Activated CD8-positive, alpha-beta memory T cell treated with anti-CD3 and anti-CD28 coated beads for 1 hour (primary cell): ENCODE measurements around the gene TRAPPC10.

Source experiments
- DNase-seq, 2 donors: peaks; one replicate each; pipeline ENCODE4 v3.0.0-alpha.2; 2020; ENCODE audit warnings: low read depth in 1 of 2; ENCODE audit errors: extremely low read depth in 1 of 2

The TRAPPC10 gene, protein sequence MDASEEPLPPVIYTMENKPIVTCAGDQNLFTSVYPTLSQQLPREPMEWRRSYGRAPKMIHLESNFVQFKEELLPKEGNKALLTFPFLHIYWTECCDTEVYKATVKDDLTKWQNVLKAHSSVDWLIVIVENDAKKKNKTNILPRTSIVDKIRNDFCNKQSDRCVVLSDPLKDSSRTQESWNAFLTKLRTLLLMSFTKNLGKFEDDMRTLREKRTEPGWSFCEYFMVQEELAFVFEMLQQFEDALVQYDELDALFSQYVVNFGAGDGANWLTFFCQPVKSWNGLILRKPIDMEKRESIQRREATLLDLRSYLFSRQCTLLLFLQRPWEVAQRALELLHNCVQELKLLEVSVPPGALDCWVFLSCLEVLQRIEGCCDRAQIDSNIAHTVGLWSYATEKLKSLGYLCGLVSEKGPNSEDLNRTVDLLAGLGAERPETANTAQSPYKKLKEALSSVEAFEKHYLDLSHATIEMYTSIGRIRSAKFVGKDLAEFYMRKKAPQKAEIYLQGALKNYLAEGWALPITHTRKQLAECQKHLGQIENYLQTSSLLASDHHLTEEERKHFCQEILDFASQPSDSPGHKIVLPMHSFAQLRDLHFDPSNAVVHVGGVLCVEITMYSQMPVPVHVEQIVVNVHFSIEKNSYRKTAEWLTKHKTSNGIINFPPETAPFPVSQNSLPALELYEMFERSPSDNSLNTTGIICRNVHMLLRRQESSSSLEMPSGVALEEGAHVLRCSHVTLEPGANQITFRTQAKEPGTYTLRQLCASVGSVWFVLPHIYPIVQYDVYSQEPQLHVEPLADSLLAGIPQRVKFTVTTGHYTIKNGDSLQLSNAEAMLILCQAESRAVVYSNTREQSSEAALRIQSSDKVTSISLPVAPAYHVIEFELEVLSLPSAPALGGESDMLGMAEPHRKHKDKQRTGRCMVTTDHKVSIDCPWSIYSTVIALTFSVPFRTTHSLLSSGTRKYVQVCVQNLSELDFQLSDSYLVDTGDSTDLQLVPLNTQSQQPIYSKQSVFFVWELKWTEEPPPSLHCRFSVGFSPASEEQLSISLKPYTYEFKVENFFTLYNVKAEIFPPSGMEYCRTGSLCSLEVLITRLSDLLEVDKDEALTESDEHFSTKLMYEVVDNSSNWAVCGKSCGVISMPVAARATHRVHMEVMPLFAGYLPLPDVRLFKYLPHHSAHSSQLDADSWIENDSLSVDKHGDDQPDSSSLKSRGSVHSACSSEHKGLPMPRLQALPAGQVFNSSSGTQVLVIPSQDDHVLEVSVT

DNA sequence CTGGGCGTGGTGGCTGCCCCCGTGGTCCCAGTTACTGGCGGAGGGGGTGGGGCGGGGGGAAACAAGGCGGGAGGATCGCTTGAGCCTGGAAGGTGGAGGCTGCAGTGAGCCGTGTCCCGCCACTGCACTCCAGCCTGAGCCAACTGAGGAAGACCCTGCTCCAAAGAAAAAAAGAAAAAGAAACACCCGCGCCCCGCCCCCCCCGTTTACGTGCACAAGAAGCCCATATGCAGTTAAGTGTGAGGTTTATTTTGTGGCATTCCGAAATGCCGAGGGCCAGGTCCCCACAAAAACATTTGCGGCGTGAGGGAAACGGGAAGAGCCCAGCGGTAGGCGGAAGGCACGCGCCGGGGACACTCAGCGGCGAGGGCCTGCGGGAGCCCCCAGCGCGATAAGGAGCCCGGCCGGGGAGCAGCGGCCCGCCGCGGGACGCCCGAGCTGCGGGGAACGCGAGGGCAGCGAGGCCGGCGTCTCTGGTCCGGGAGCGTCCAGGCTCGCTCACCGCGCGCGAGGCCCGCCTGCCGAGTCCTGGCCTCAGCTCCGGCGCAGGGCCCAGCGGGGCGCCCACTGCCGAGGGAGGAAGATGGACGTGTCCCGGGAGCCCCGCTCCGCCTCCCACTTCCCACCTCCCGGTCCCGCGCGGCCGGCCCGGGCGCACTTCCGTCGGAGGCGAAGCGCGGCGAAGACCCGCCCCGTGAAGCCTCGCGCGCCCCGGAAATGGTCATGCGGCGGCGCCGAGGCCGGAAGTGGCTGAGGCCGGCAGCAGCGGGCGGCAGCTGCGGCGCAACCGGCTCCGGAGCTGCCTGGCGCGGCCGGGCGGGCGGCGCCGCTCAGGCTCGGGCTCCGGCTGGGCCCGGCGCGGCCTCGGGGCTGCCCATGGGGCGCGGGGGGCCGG is at the start of gene TRAPPC10:
Gene TRAPPC10, plus strand, starts transcription at position 731 of the 895 bp plus-strand sequence. CDS start 185 bp downstream, outside the sequence.
- peak; percentile 24 to 64 for DNase-seq

DNA sequence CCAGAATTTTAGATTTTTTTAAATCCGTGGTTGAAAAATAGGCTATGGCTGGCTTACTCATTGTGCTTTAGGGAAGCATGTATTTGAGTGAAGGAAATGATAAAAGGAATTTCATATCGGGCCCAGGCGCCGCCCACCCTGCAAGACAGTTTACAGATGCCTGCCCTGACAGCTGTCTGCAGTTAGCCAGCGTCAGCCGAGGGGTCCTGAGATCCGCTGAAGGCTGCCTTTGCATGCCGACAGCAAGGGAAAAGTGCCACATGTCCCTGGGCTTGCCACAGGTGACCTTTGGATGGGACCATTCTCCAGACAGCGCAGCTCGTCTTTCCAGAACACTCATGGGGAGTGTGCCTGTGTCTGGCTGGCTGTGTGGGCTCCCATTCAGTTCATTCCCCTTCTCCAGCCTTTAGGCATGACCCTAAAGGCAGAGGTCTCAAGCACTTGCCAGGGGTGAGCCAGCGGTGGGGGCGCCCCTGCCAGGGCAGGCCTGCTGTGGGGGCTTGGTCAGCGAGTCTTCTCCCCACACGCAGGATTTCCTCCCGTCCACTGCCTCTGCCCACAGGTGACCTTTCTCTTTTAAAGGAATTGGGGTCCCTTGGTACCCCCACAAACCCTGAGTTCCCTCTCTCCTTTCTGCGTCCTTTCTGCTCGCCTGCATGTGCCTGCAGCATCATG is 46.1 kb upstream of the TRAPPC10 start:
- no peak for DNase-seq

DNA sequence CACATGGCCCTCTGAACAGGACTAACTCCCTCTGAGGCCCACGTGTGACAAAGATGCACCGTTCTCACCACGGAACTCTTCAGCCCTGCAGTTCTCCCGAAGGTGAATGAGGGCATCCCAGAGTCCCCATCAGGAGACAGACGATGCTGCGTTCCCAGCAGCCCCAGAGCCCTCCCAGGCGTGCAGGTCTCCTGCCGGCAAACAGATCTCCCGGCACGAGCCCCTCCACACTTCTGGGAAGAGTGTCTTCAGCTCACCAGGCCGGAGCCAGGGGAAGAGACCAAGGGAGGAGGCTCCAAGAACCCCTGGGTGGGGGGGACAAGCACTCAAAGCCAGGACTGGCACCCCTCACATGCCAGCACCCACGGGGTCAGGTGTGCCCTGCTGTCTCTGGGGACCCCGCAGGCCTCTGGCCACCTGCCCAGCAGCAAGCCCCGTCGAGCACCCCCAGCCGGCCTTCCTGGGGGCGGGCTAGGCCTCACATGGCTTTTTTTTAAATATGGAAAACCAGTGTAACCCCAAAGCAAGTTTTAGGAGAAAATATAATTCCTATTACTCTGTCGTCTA is 45.1 kb upstream of the TRAPPC10 start:
- DNase-seq = no peak

DNA sequence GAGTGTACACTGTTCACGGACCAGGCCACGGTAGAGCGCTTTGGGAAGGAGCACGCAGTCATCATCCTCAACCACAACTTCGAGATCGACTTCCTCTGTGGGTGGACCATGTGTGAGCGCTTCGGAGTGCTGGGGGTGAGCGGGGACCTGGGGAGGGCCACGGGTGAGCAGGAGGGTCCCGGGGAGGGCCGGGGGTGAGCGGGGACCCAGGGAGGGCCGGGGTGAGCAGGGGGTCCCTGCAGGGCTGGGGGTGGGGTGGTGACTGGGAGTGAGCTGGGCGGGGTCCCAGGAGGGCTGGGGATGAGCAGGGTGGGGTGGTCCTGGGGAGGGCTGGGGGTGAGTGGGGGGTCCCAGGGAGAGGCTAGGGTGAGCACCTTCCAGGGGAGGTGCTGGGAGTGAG is 44.1 kb upstream of the TRAPPC10 start:
- no peak for DNase-seq

DNA sequence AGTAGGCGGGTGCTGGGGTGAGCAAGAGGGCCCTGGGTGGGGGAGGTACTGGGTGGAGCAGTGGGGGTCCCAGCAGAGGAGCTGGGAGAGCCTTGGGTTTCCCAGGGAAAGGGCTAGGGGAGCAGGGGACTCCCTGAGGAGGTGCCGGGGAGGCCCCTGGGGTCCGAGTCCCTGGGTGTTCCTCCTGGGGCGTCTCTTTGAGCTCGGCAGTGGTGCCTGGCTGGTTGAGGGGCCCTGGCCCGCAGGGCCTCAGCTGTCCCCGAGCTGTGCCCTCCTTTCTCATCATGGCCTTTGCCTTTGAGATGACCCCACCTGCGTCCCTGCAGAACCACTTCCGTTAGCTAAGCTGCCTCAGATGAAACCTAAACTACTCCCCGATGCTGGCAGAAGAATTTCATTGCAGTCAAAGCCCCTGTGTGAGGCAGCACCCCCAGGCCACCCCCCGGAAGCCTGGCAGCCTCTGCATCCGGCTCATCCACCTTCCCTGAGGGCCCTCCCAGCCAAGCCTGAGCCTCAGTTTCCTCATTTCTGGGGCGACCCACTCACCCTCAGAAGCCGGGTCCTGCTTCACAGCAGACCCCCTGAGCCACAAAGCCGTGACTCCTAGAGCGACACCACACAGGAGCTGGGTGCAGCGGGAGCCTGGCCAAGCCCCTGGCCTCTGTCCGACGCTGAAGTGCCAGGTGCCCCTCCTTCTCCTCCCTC is 43.5 kb upstream of the TRAPPC10 start:
- no peak for DNase-seq

DNA sequence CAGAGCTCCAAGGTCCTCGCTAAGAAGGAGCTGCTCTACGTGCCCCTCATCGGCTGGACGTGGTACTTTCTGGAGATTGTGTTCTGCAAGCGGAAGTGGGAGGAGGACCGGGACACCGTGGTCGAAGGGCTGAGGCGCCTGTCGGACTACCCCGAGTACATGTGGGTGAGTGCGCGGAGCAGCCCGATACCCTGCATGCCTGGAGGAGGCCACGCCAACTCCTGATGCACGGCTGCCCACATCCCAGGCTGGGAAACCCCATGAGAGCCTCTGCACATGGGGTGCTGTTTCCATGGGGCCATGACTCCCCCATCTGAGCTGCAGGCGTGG is 43.0 kb upstream of the TRAPPC10 start:
- DNase-seq = no peak

DNA sequence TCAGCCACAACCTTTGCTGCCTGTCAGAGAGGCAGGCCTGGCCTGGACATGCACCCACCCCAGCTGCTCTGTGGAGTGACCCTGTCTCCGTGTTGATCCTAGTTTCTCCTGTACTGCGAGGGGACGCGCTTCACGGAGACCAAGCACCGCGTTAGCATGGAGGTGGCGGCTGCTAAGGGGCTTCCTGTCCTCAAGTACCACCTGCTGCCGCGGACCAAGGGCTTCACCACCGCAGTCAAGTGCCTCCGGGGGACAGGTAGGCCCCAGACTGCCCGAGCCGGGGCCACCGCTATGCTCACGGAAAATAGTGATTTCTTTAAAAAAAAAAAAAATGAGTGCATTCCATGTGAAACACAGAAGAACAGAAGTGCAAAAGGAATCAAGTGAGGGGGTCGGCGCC is 41.6 kb upstream of the TRAPPC10 start:
- no peak for DNase-seq

DNA sequence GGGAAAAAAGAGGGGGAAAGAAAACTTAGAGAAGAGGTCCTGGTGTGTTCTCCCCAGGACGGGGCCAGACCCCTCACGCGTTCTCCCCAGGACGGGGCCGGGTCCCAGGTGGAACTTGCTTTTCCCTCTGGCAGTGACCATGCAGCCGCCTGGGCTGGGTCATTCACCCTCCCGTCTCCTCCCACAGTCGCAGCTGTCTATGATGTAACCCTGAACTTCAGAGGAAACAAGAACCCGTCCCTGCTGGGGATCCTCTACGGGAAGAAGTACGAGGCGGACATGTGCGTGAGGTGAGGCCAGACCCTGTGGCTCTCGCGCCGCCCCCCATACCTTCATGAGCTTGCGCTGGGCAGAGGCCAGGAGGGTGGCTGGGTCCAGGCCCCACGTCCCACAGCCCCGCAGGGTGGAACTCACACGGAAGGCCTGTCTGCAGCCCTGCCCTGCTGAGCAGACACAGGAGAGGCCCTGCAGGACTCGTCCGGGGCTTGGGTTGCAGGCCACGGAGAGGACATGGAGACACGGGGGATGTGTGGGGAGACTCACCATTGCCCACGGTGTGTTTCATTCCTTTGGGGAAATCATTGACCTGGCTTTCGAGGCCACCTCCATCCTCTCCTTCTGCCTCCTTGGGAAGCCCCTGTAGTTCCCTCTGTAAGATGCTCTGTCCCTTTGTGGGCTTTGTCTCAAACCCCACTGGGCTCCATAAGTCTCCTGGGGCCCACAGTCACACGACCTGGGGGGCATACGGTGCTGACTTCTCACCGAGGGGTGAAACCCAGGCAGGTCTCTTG is 40.7 kb upstream of the TRAPPC10 start:
- no peak for DNase-seq

DNA sequence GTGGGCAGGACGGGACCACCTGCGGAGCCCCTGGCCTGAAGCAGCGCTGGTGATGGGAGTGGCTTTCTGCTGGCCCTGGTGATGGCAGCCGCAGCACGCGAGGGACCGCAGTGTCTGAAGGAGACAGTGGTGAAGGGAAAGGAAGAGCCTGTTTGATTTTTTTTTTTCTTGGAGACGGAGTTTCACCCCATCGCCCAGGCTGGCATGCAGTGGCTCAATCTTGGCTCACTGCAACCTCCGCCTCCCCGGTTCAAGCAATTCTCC is 40.2 kb upstream of the TRAPPC10 start:
- no peak for DNase-seq

DNA sequence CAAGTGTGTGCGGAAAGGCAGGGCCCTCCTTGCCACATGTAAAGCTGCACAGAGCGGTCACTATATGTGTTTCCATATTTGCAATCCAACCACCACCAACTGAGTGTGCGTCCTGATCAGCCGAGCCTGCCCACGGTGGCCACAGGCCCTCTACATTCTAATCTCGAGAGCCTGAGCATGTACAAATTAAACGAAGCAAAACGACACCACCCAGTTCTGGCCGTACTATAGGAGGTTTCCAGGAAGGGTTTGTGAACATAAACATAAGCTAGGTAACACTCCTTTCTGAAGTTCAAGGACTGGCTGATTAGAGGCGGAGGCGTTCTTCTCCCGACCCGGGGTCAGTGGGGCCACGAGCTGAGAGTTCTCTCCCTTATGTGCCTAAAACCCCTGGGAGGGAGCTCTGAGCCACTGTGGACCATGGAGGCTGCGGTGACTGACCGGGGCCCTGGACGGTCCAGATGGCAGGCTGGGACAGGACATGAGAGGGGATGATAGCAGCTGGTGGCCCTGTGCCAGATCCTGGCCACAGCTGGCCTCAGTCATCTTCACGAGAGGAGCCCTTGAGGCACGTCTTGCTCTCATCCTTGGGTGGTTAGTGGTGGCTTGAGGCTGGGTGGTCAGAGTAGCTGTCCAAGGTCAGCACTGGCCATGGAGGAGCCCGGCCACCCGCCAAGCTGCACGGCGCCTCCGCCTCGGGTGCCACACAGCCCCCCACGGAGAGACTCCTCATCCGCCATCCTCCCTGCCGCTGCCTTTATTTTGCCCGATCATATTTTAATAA is 39.1 kb upstream of the TRAPPC10 start:
- no peak for DNase-seq

DNA sequence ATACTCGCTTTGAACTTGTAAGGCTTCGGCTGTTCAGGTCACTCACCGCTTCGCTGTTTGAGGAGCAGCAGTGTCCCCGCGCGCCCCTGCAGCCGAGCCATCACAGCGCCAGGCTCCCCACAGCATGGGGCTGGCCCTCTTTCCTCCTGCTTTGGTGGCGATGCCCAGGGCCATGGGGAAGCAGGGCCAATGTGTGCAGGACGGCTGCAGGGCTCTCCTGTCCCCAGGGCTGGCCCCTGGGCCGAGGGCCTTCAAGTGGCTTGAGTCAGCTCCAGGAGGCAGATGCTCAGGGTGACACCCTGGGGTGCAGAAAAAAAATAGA is 38.5 kb upstream of the TRAPPC10 start:
- no peak for DNase-seq

DNA sequence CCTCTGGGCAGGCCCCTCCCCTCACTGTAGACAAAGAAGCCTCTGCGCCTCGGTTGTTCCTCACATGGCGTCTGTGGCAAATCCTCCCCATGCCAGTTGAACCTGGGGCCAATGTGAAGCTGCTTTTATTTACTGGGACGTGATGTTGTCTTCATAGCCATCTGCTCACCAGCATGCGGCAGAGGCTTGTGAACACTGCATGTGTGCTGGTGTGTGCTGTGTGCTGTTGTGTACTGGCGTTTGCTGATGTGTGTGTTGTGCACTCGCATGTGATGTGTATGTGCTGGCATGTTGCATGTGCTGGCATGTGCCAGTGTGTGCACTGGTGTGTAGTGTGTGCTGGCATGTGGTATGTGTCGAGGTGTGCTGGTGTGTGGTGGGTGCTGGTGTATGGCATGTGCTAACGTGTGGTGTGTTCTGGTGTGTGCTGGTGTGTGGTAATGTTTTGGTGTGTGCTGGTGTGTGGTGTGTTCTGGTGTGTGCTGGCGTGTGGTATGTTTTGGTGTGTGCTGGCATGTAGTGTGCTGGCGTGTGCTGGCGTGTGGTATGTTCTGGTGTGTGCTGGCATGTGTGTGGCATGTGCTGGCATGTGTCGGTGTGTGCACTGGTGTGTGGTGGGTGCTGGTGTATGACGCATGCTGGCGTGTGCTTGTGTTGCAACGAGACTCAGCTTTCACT is 37.2 kb upstream of the TRAPPC10 start:
- no peak for DNase-seq

DNA sequence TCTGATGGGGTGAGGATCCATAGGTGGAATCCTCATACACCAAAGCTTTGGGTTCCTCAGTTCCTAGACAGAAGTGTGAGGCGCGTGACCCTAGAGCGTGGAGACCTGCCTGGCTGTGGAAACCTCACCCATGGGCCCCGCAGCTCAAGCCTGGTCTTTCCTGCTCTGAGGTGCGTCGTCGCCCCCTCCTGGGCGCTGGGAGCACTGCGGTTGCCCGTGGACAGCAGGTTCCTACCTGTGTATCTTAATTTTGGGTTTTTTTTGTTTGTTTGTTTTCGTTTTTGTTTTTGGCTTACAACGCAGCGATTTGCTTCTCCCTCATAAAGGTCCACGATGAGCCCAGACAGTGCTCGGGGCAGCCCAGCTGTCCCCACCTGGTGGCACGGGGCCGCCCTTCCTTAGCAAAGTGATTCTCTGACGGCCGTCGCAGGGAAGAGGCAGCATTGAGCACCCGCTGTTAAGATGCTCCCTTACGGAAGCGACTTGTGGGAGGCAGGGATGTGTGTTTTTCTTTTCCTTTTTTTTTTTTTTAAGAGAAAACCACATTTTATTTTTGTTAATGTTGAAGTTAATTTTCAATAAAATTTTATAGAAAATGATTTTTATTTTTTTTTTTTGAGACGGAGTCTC is 36.5 kb upstream of the TRAPPC10 start:
- DNase-seq = peak; percentile 59 to 73

DNA sequence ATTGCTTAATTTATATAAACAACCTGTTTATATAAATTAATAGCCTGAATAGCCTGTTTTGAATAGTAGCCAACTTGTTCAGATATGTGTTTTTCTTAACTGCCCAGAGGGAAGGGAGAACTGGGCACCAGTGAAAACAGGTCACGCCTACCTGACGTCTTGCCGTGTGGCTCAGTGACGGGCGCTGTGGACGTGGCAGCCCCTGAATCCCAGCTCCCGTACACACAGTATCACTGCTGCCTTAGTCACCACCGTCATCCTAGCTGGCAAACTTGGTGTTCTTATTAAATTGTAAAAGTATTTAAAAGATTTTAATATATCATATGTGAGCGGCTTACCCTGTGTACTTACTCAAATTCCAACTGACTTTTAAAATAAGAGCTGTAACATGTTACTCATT is 35.4 kb upstream of the TRAPPC10 start:
- DNase-seq = no peak

DNA sequence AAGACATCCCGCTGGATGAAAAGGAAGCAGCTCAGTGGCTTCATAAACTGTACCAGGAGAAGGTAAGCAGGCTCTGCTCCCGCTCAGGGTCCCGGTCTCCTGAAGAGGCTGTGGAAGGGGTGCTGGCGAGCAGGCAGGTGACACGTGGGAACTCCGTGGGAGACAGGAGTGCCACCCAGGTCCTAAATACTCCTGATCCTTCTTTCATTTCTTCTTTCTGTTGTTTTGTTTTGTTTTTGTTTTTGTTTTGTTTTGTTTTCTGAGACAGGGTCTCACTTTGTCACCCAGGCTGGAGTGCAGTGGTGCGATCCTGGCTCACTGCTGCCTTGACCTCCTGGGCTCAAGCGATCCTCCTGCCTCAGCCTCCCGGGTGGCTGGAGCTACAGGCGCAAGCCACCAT is 34.0 kb upstream of the TRAPPC10 start:
- DNase-seq = no peak

DNA sequence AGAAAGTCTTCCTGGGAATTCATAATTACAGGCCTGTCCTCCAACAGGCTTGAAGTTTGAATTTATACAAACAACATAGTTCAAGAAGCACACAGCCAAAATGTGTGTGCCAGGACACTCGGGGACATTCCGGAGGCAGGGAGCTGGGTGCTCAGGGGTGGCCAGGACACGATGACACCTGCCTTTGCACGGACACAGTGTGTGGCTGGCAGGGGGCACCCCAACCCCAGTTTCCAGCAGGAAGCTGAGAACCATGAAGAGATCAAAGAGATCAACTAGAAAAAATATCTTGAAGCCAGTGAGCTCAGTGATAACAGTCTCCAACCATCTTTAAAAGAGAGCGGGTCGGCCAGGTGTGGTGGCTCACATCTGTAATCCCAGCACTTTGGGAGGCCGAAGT is 32.5 kb upstream of the TRAPPC10 start:
- no peak for DNase-seq
